GM18951 (cell line): ENCODE data around the gene SLC25A26.

ENCODE experiments used
- POLR2A ChIP-seq: IDR thresholded peaks from 4 replicates; pipeline ENCODE4 v1.6.1; 2011; ENCODE audit warnings: mild to moderate bottlenecking; ENCODE audit not compliant: insufficient read length, insufficient read depth; ENCODE audit errors: extremely low read depth
- in situ Hi-C: fragments of 300-500 bp; cut with MboI; formaldehyde crosslinking; loops from one replicate; pipeline ENCODE4 v1.12.0; 2022; ENCODE audit warnings: low sequenced_read_pairs, mixed read lengths, inconsistent platforms; ENCODE audit not compliant: unreplicated experiment

The SLC25A26 gene

DNA sequence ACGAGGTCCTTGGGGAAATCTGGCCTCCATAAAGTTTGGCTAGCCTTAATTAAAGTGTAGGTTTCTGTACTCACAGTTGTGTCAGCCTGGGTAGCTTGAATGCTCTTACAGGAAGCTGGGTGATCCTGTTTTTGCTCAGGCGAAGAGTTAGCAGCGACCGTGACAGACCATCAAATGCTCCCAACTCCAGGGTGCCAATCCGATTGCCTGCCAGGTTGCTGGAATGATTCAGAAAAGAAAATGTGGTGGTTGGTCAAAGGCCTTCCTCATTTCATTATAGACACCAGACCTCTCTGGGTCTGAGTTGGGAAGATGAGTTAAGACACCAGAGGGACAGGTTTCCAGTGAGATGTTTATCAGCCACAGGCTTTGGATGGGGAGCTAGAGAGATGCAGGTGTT lies 194.0 kb downstream of the SLC25A26 start:
- in situ Hi-C loops = loop anchor here (25.0 kb wide), 1 partner anchor 397 kb away; no protein-coding TSS in a partner anchor
- TF ChIP-seq POLR2A = no peak

DNA sequence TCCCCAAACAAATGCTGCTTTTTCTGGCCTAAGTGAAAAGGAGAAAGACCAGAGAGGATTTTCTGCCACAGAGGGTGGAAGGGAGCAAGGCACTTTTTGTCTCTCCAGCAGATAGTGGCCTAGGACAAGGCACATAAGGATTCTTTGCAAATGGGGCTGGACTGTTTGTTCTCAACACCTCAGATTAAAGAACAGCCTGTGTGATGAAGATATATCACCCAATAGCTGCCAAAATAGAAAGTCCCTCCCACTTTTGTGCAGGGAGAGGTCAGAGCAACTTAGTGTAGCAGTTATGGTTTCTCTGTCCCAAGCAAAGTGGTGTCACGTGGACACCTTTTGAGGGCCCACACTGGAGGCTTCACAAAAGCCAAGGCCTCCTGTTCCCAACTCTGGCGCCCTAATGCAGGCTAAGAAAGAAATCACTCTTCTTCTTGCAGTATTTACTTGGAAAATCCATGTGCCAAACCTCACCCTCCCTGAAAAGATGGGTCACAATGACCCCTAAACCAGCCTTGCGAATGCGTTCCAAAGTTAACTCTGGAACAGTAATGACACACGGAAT lies 195.1 kb downstream of the SLC25A26 start:
- TF ChIP-seq POLR2A = no peak
- in situ Hi-C loops = loop anchor here (25.0 kb wide), 1 partner anchor 396 kb away; no protein-coding TSS in a partner anchor

DNA sequence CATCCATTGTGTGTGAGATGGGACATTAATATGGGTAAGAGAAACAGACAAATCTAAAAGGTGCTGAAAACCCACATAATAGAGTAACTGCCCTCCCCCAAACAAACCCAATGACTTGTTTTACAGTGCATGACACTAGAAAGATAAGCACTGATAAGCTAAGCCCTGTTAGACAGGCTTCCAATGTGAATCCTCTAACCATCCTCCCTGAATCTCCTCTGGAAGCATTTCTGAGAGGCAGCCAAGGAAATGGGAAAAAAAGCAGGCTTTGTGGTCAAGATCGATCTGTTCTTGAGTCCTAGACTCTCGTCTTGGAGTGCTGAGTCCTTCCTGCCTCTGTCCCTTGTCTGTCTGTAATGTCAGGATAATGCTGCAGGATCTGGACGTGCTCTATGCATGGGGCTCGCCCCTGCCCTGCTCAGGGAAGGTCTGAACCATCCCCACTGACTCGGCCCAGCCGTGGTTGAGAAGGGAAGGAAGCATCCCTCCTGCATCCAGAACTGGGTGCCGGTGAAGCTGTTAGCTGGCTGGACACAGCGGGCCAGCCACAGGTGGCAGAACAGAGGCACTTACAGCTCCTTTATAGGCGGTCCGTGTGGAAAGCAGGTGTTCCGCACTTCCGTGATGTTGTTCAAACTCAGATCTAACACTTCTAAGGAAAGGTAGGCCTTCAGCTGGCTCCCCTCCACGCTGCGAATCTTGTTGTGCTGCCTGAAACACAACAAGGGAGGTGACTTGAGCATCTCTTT lies 195.9 kb downstream of the SLC25A26 start:
- in situ Hi-C loops = loop anchor here (25.0 kb wide), 1 partner anchor 396 kb away; no protein-coding TSS in a partner anchor
- no peak for TF ChIP-seq POLR2A

DNA sequence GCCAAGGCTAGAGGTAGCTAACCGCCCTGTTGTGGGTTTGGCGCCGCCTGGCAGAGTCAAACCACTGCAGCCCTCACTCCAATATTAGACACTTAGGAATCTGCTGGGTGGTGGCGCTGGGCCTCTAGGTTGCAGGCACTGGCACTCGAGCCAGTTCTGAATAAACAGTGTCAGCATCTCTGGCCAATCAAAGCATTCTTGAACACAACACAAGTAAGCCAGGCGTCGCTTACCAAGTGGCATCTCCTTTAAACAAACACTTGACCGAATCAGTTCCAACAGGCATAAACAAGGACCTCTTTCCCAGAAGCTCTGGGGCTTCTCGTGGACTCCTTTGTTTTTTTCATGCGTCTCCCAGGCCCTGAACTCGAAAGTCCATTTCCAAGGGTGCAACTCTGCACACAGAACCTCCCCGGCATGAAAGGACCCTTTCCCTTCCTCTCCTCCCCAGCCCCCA lies 197.7 kb downstream of the SLC25A26 start:
- in situ Hi-C loops = loop anchor here (25.0 kb wide), 1 partner anchor 394 kb away; no protein-coding TSS in a partner anchor
- TF ChIP-seq POLR2A = no peak

DNA sequence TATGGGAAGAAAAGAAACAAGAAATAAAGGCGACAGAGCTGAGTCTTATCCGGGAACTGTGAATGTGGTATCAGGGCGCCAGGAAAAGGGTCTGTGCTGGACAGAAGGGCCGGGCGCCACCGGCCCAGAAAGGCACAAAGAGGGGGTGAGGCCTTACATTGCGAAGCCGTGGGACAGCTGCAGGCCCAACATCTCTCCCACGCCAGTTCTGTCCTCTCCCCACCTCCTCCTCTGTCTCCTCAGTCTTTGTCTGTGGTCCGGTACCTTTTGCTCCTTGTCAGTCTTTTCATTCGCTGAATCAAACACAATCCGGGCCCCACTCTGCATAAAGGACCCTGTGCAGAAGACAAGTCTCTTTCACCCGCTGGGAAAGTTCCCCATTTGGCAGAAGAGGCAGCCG lies 198.2 kb downstream of the SLC25A26 start:
- in situ Hi-C loops = loop anchor here (25.0 kb wide), 1 partner anchor 393 kb away; no protein-coding TSS in a partner anchor

DNA sequence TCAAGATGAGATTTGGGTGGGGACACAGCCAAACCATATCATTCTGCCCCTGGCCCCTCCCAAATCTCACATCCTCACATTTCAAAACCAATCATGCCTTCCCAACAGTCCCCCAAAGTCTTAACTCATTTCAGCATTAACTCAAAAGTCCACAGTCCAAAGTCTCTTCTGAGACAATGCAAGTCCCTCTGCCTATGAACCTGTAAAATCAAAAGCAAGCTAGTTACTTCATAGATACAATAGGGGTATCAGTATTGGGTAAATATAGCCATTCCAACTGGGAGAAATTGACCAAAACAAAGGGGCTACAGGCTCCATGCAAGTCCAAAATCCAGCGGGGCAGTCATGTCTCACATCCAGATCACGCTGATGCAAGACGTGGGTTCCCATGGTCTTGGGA lies 200.3 kb downstream of the SLC25A26 start:
- in situ Hi-C loops = loop anchor here (5.0 to 25.0 kb wide), 2 partner anchors 41 to 391 kb away; no protein-coding TSS in a partner anchor

More for the DNA sequence above, 198.2 kb downstream of the SLC25A26 start:
- TF ChIP-seq POLR2A = no peak

DNA sequence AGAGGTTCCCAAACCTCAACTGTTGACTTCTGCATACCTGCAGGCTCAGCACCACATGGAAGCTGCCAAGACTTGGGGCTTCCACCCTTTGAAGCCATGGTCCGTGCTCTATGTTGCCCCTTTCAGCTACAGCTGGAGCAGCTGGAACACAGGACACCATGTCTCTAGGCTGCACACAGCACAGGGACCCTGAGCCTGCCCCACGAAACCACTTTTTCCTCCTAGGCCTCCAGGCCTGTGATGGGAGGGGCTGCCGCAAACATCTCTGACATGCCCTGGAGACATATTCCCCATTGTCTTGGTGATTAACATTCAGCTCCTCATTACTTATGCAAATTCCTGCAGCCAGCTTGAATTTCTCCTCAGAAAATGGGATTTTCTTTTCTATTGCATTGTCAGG lies 201.1 kb downstream of the SLC25A26 start:
- in situ Hi-C loops = loop anchor here (5.0 to 25.0 kb wide), 2 partner anchors 40 to 390 kb away; no protein-coding TSS in a partner anchor

DNA sequence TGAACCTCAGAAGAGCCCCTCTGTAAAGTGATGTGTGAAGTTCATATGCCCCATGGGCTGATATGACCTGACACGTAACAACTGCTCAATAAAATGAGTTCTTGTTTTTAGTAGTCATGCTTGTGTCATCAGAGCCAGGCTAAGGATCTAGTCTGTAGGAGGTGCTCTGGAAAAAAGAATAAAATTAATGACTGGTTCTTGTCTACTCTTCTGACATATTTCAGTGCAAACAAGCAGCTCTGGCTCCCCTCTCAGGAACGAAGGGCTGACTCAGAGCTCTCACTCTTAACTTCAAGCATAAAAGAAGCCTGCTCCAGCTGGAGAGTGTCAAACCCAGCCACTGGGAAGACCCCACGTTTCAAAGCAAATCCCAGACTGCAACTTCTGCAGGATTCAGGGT lies 203.0 kb downstream of the SLC25A26 start:
- in situ Hi-C loops = loop anchor here (5.0 to 25.0 kb wide), 2 partner anchors 39 to 389 kb away; no protein-coding TSS in a partner anchor
- TF ChIP-seq POLR2A = no peak

DNA sequence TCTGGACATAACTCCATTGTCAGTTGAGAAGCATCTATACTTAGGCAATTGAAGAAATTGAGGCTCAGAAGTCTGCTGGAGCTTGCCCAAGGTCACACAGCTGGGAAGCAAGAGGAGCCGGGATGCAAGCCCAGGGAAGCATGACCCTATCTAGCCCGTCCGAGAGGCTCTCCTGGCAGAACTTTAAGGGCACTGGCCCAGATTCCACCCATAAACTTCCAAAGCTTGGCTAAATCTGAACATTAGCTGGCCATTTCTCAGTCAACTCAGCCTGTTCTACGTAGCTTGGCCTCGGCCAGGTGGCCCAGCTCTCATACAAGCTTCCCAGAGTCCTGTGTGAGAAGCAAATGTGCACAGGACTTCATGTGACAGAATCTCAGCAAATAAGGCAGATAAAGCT lies 204.2 kb downstream of the SLC25A26 start:
- in situ Hi-C loops = no loop called here
- TF ChIP-seq POLR2A = no peak

DNA sequence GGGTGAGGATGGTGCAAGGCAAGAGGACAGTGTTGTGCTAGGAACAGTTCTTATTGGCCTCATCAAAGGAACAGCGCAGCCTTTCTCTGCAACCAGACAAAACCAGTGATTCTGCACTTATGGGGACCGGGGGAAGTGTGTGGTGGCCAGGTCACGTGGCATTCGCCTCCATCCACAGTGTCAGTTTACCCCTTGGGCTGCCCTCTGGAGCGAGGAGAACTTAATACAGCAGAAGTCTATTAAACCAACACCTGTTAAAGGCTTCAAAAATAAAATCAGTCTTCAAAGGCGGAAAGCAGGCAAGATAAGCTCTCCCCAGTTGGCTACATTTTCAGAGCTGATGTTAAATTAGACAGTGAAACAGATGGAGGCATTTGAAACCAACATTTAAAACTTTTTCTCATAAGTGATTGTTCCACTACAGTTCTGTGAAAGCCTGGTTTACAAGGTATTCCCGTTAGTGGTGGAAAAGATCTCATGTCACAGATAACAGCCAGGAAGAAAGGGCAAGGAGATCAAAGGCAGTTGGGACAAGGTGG lies 204.8 kb downstream of the SLC25A26 start:
- TF ChIP-seq POLR2A = no peak
- in situ Hi-C loops = no loop called here

DNA sequence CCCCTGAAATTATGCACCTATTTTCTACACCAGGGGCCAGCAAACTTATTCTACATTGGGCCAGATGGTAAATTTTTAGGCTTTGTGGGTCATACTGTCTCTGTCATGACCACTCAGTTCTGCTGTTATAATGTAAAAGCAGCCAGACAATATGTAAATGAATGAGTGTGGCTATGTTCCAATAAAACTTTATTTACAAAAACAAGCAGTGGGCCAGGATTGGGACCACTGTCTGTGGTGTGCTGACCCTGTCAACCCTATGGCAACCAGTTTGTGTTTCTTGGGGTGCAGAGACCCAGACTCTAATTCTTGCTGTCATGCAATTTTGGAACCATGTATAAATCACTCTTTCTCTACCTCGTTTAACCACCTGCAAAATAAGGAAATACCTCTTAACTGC lies 205.3 kb downstream of the SLC25A26 start:
- TF ChIP-seq POLR2A = no peak
- in situ Hi-C loops = no loop called here

DNA sequence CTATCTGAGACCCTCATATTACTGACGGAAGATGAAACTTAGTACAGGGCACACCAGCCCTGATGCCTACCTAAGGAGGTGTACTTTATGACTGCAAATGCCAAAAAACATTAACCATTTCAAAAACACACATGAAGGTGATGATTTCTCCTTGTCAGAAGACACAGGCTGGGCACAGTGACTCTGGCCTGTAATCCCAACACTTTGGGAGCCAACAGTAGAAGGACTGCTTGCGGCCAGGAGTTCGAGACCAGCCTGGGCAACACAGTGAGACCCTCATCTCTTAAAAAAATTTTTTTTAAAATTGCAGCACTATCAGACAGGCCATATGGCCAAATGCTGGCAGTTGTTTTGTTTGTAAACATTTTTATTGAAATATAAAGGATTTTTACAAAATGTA lies 206.6 kb downstream of the SLC25A26 start:
- in situ Hi-C loops = no loop called here
- no peak for TF ChIP-seq POLR2A

DNA sequence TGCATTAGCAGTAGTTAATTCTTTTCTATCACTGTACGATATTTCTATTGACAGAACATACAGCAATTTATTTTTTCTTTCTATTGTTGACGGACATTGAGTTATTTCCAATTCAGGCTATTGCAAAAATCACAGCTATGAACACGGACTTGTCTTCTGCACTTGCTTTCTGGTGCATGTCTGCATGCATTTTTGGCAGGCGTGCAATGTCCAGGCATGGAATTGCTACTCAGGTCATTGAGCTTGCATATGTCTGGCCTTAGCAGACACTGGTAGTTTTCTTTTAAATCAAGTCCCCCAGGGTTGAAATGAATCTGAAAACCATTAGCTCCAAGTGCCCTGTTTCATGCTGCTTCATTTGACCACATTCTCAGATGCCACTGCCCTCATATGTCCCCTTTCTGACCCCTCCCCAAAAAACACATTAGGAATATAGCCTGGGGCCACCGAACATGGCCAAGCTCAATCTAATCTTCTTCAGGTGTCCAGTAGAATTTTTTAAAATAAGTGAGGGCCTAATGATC lies 207.2 kb downstream of the SLC25A26 start:
- in situ Hi-C loops = no loop called here
- TF ChIP-seq POLR2A = no peak
